HG03439 (cell line): ENCODE data around the gene CAMKK1.

Source experiments
- ATAC-seq: cut with Tn5 transposase; IDR thresholded peaks from one replicate; pipeline ENCODE4 v1.9.1; 2021; ENCODE audit warnings: mild to moderate bottlenecking, moderate library complexity; ENCODE audit not compliant: unreplicated experiment

Gene CAMKK1

DNA sequence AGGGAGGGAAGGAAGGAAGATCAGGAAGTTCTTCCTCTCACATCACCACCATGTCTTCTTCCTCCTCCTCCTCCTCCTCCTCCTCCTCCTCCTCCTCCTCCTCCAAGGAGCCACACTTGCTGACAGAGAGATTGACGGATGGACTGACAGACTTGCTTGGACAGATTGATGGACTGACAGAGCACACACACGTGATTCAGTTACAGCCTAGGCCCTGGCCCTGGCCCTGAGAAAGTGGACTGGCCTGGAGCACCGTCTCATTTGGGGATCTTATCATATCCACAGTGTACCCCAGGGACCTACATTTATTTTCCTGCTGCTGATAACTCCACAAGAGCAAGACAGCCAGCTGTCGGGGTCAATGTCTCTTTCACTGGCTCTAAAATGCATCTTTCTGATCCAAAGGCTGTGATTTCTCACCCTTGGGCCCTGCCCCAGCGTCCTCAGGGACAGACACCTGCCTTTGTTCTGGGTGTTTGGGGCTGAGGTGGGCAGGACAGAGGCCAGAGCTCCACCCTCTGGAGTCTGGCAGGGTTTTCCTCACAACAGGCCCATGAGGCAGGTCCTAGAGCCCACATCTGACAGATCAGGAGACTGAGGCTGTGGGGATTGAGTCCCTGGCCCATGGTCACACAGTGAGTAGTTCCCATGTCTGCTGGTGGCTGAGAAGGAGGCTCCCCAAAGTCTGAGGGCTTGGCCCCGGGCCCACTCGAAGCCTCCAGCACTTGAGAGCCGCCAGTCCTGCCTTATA lies 25.7 kb upstream of the CAMKK1 start:
- ATAC-seq, result no peak

DNA sequence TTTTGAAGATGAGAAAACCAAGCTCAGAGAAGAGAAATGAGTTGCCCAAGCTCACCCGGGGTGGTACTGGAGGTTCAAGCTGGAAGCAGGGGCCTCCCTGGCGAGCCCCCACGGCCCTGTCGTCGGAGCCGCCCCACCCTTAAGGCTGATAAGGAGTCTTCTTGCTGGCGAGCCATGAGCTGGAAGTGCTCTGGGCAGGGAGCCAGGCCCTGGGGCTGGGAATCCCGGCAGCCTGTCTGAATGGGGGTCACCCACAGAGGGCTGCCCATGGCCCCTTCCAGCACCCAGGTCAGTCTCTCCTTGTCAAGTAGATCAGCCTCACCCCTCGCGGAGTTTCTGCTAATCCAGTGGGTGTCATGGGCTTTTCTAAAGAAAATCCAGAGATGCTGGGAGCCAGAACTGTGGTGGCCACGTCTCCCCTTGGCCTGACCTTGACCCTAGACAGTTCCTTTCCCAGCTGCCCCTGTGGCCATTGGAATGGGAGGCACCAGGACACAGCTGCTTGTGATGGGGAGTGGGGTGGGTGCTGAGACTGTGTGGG lies 24.6 kb upstream of the CAMKK1 start:
- ATAC-seq, result no peak

DNA sequence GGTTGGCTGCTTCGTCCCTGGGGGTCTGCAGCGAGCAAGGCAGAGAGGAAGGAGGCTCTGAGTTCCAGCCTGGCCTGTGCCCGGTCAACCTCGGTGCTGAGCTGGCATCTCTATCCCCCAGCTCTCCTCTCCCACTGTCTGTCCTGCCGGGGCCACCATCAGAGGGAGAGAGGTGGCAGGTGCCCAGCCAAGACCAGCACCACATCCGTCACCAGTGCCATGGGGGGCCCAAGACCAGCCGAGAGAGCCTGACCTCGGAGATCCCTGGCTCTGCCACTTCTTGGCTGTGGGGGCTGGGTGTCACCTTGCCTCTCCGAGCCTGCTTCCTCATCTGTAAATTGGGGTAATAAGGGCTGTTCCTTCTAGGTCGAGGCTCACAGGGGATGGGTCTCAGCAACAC lies 24.0 kb upstream of the CAMKK1 start:
- no peak for ATAC-seq

DNA sequence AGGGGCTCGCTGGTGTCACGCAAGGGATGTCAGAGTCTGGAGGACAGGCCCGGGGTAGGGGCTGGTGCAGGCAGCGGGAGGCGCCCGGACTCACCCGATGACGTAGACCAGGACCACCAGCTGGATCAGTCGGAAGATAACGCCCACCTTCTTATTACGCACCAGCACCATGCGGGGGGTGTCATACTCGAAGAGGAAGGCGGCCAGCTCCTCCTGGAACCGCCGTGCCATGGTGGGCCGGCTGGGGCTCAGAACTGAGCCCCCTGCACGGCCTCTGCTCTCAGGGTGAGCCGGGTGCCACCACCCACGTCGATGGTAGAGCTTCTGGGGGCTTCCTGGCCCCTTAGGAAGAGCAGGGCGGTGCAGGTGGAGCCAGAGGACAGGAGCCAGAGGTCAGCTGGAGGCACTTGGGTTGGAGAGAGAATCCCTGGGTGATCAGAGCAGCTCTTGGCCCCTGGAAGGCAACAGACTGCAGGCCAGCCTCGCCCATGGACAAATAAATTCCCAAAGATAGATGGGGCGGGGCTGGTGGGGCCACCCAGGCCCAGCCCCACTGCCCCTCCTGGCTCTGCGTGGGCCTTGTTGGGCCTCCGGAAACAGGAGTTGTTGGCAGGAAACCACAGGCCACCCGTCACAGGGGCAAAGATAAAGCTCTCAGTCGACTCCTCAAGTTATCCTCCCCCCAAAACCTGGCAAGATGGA lies 23.3 kb upstream of the CAMKK1 start, which contains the start of gene P2RX1:
P2RX1 (minus strand) TSS at position 471 of the 702 bp plus-strand sequence; CDS start at position 231, 240 bp downstream.
- ATAC-seq, result no peak

DNA sequence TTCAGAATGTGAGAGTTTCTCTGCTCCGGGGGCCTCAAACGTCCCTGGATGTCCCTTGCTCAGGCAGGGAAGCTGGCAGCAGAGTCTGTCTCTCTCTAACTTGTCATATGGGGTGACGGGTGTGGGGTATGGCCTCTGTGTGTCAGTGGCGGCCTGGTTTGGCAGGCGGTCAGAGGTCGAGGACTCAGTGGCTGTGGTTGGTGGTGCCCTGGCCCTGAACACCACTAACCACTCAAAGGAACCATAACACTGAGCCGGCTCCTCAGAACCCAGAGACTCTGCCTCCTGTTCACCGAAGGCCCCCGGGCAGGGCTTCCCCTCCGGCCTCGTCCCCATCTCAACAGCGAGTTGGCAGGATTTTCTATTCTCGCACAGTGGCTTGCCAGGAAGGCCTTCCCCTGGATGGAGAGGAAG lies 22.7 kb upstream of the CAMKK1 start:
- no peak for ATAC-seq

DNA sequence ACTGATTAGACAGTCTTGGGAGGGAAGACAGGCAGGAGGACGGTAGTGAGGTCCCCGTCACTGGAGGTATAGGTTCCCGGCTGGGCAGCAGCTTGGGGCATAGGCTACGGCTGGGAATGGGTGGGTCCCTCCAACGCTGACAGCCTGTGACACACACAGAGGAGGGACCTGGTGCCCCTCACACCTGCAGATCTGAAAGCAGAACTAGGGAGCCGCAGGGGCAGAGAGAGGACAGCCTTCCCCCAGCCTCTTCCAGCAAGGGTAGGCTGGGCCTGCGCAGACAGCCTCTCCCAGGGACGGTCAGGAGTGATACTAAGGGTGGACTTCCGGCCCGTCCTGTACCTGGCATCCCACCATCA lies 21.4 kb upstream of the CAMKK1 start:
- ATAC-seq, result peak; percentile 39

DNA sequence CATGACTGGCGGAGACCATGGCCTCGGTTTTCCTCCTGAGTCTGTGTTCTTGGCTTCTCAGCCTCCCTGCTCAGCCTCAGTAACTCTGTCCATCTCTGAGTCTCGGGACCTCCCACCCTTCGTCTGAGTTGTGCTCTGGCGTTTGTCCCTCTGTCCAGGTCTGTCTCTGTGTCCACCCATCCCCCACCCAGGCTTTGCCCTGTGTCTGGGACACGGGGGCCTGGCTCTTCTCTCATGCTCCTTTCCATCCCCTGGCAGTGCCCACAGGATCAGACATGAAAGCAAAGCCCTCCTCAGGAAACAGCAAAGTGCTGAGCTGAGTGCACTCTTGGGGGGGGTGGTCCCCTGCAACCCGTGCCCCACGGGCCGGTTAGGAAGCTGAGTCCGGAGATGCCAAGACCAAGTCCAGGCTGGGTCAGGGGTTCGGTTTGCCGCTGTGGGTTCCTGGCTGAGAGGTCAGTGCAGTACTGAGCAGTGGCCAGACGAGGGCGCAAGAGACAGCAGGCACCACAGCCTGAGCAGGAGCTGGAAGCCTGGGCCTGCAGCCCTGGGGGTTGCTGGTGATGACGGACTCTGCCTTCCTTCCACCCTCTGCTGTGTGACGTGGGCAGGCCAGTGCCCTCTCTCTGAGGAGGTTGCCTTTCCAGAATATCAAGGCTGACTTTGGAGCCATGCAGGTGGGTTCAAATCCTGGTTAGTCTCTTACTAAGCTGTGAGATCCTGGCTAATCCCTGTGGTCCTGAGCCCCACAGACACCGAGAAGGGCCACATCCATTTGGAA lies 20.9 kb upstream of the CAMKK1 start:
- peak; percentile 56 for ATAC-seq

DNA sequence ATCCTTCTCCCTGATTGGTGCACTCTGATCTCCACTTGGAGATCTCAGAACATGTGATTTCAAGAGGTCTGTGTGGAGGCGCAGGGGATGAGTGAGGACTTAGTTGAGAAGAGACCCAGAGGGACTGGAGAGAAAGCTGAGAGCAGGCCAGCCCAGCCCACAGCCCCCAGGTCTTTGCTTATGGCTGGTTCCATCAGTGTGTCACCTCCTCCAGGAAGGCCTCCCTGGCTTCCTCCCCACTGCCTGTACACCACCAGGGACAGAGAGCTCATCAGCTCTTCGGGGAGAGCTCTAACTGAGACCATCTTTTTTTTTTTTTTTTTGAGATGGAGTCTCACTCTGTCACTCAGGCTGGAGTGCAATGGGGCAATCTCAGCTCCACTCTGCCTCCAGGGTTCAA lies 20.0 kb upstream of the CAMKK1 start:
- no peak for ATAC-seq

DNA sequence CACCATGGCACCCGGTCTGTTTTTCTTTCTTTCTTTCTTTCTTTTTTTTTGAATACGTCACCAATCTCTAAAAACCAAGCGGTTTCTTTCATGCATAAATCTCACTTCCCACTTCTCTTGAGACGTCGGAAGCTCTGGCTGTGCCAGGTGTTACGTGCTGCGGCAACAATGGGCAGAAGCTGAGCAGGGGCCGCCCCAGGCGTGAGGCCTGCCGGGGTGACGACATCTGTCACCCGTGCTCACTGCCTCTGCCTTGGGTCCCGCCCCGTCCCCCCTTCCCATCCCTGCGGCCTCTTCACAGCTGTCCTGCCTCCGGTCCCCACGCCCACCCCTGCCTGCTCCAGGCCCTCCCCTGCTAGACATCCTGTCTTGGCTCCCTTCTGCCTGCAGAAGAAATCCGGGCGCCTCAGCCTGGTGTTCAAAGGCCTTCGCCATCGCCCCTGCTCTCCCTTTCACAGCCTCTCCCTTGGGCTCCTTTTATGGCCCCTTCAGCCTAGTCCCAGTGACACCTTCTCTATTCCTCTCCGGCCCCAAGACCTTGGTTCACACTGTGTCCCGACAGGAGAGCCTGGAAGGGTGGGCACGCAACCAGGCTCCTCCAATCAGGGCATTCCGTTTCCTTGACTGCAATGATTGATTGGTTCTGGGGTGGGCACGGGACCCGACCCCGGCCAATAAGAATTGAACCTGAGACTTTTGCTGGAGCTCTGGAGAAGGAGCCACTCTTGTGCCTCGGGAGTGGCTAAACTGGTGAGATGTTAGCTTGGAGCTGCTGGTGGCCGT lies 18.6 kb upstream of the CAMKK1 start:
- ATAC-seq, result peak; percentile 53

DNA sequence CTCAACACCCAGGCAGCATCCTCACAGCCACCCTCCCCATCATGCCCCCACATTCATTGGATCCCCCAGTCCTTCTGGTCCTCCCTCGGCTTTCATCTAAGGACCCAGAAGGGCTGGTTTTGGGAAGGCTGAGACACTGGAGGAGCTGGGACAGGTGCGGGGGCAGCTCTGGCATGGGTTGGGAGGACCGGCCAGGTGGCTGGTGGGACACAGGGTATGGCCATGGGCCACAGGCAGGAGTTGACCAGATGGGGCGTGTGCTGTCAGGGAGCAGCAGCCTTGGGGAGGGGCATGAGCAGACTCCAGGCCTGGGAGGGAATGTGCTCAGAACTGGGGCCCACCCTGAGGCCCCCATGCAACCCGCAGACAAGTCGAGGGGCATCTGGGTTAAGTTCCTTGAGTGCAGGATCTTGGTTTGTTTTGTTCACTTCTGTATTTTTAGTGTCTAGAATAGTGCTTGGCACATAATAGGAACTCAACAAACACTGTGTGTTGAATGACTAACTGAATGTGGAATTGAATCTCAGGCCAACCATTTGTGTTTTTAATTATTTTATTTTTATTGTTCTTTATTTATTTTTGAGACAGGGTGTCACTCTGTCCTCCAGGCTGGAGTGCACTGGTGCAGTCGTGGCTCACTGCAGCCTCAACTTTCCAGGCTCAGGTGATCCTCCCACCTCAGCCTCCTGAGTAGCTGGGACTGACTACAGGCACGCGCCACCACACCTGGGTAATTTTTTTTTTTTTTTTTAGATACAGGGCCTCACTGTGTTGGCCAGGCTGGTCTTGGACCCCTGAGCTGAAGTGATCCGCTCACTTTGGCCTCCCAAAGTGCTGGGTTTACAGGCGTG lies 17.8 kb upstream of the CAMKK1 start:
- no peak for ATAC-seq

DNA sequence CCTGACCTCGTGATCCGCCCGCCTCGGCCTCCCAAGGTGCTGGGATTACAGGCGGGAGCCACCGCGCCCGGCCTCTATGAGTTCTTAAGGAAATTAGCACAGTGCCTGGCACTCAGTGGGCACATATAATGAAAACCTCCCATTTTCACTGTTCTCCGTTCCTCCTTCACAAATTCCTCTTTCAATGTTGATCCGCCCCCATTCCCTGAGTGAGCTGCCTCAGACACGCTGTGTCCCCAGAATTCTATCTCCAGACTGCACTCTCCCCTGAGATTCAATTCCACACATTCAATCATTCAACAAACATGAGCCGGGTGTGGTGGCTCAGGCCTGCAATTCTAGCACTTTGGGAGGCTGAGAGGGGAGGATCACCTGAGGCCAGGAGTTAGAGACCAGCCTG lies 16.4 kb upstream of the CAMKK1 start:
- no peak for ATAC-seq

DNA sequence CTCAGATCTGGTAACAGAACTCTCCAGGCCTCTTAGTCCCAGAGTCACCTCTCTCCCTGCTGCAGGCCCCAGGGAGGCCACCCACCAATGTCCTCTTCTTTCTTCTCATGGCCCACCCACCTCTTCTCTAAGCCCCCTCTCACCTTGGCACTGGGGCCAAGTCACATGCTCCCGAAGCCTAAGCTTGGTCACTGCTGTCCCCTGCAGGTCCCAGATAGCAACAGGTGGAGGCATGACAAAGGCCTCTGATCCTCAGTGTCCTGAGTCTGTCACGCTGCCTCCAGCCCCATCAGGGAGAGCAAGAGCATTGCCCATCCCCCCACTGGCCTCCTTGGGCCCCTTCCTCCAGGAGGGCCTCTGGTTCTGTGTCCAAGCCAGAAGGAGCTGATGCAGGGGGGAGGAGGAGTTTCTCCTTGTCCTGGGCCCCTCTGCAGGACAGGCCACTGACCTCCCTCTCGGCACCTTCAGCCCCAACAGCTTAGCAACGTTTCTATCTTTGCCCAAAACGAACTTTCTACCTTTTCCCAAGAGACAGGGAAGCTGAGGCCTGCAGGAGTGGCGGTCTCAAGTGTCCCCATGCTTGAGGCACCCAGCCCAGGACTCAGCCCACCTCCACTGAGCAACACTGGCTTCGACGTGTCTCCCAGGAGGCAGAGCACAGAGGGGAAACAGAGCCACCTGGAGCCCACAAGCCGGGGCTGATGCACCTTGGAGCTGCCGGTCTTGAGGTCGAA lies 14.8 kb upstream of the CAMKK1 start:
- ATAC-seq, result no peak

DNA sequence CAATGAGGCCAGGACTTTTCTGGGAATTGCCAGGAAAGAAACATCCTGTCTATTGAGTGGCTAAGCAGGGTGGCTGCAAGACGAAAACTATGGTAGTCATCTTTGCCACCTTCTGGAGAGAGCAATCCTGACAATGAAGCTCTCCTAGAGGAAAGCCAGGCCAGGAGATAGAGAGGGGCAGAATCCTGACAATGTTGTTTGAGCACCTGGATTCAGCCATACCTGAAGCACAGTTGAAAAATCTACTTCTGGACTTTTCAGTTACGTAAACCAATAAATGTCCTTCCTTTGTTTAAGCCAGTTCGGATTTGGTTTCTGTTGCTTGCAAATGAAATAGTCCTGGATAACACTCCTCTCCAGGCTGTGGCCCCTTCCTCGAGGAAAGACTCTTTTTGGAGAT lies 14.0 kb upstream of the CAMKK1 start:
- no peak for ATAC-seq

DNA sequence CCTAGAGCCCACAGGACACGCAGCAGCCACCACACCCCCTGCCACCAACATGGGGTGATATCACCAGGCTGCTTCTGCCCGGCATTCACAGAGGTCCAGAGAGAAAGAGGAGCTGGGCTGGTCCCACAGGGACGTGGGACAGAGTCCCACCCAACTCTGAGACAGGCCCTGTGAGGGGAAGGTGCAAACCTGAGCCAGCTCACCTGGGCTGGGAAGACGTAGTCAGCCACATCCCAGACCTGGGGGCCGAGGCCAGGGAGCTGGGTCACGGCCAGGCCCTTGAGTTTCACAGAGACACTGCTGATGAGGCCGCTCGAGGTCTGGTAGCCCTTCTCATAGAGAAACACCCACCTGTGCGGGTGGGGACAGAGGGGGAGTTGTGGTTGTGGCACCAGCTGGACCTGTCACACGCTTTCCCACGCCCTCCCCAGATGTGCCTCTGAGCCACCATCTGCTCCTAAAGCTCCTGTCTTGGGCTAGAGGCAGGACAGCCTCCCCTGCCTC lies 12.2 kb upstream of the CAMKK1 start:
- ATAC-seq, result no peak

DNA sequence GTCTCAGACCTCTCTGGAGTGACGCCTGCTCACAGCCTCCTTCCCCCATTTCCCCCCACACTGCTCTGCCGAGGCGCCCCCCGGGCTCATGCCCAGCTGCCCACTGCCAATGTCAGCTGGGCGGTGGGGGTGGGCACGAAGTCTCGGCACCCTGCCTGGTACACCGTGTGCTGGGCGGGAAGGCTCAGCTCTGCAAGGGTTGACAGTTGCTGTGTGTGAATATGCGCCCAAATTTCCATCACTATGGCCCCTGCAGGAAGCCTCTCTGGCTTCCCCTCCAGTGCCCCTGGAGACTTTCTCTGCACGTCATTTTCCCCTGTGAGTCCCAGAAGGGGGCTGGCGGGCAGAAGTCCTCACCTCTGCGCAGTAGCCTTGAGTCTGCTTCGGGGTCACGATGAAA lies 11.6 kb upstream of the CAMKK1 start:
- no peak for ATAC-seq

DNA sequence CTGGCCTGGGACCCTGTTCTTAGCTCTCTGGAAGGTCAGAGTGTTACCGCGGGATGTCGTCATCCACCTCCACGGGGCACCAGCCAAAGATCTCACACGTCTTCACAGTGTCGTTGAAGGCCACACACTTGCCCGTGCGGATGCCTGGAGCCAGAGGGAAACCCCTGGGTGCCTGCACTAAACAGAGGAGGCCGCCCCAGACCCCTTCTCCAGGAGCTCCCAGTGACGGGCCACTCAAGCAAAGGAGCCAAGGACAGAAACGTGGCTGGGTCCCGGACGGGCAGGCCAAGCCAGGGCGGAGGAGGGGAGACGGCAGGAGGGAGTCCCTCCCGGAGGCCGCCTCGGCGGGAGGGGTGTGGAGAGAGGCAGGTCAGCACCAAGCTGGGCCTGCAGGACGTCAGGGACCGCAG lies 11.0 kb upstream of the CAMKK1 start:
- no peak for ATAC-seq

DNA sequence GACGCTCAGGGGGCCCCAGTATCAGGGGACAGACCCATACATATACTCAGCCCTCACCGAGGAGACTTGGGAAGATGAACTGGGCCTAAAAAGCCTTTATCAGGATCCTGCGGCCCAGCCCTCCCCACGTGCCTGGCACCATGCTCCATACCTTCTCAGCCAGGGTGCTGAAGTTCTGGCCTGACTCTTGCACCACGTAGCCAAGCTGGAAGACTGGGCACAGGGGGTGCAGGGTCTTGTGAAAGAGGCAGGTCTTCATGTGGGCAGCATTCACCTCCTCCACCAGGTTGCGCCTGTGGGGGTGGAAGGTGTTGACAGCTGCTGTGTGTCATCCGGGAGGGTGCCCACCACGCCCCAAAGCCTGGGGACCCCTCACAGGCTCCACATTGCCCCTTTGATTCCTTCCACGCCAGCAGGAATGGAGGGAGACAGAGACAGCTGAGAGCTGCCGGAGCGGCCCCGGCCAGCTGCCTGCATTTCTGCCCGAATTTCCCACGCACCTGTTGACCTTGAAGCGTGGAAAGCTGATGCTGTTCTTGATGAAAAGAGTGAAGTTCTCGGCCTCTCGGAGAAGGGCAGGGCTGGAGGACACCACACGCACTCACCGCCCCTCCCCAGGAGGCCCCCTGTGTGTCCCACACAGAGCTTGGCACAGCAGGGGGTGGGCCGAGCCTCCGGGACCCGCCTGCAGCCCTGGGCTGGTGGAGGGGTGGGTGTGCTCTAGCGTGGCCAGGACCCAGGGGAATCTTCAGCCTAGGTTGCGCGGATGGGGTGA lies 10.4 kb upstream of the CAMKK1 start:
- no peak for ATAC-seq

DNA sequence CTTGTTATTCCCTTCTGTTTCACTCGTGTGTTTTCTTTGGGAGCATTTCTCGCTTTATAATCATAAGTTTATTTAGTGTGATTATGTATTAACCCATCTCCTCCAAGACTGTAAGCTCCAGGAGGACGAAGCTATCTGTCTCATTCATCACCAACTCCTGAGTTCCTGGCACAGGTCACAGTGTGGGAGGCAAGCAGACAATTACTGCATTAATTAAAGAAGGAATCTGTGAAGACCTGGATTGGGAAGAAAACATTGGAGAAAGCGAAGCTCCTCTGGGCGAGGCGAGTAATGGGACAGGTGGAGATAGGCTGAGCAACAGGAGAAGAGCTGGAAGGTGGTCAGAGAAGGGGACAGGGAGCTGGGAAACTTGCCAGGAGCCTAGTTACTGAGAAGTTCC lies 7.8 kb upstream of the CAMKK1 start:
- ATAC-seq, result no peak
